Dorsolateral prefrontal cortex (tissue), 118 donors: Measurements from ENCODE around the gene CALHM1. TPM values are rescaled to one million over a fixed set of nuclear protein-coding genes. Genes with fewer than 3 reads are reported as not detected.

Source experiments
- total RNA-seq, 120 experiments: library from RNA; stranded (reverse); gene quantifications; one replicate each; pipeline versions ENCODE4 v1.2.3 to v1.2.4, GENCODE V29; 2022

The CALHM1 gene
- total RNA-seq, 120 experiments from 2014 or later: 1.0 to 6.3 (median 3.0) TPM

Other genes with a start within 250 kb of the CALHM1 start
- under 1 TPM in 4 of 120 experiments, not detected in 116; 0.29 to 0.54 (median 0.43) TPM for gene RPEL1, start 213.0 kb downstream of the CALHM1 start, total RNA-seq
- gene INA, start 181.8 kb downstream of the CALHM1 start, total RNA-seq: 100 to 1,000 TPM in 105 of 120 experiments, 10 to 100 TPM in 15; 35.6 to 267 (median 169) TPM
- gene PCGF6, start 107.8 kb downstream of the CALHM1 start, total RNA-seq: 10 to 100 TPM in 10 of 120 experiments, 1 to 10 TPM in 110; 4.2 to 13.9 (median 7.3) TPM
- gene TAF5, start 90.9 kb downstream of the CALHM1 start, total RNA-seq: 1 to 10 TPM; 3.0 to 7.1 (median 4.9) TPM
- 100 to 1,000 TPM; 194 to 564 (median 384) TPM for gene ATP5MK, start 62.4 kb downstream of the CALHM1 start, total RNA-seq
- 10 to 100 TPM; 13.8 to 28.8 (median 19.8) TPM for gene PDCD11, start 62.3 kb downstream of the CALHM1 start, total RNA-seq
- gene CALHM2, start 6.5 kb downstream of the CALHM1 start, total RNA-seq: 10 to 100 TPM in 97 of 120 experiments, 1 to 10 TPM in 23; 4.9 to 25.1 (median 12.7) TPM
- under 1 TPM in 8 of 120 experiments, not detected in 112; 0.25 to 0.42 (median 0.33) TPM for gene CALHM3, start 20.3 kb upstream of the CALHM1 start, total RNA-seq
- gene NEURL1, start 34.8 kb upstream of the CALHM1 start, total RNA-seq: 100 to 1,000 TPM in 16 of 120 experiments, 10 to 100 TPM in 104; 27.2 to 125 (median 84.1) TPM